ENCODE data around the gene WBP1L.
"Not testable (repeated sequence)": the region's sequence is repeated elsewhere in the genome, so short reads cannot be mapped to it uniquely, and the experiment has no call there.

The WBP1L gene

GRCh38 chr10:102838276-102838927 lies 94.7 kb downstream of the WBP1L start:
- DNase-seq (ENCODE audit: low spot score), result not testable (repeated sequence)

DNA sequence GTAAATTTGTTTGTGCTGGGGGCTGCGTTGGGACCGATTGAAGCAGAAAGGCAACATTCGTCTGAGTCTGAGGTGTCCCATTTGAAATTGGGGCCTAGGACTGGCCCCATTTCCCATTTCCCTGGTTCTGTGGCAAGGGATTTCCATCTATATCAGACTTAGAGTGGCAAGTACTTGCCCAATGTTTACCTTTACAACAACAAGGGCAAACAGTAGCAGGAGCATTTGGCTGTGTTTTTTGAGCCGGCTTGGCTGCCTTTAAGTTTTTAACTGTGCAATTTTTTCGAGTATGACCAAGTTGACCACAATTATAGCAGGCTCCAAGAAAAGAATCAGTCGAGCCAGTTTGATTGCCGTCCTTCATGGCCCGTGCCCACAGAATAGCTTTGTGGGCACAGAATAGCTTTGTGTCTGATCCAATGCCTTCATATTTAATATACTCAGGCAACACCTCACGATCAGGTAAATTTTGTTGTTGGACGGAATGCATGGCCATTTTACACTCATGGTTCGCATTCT lies 98.1 kb downstream of the WBP1L start:
- no peak for DNase-seq (ENCODE audit: low spot score)

- DNase-seq (ENCODE audit: low spot score), result not testable (repeated sequence)
These were observed 99.4 kb downstream of the WBP1L start for GRCh38 chr10:102843139-102843538.

GRCh38 chr10:102844190-102844776 lies 100.5 kb downstream of the WBP1L start:
- DNase-seq (ENCODE audit: low spot score), result not testable (repeated sequence)

GRCh38 chr10:102845352-102845902 lies 101.7 kb downstream of the WBP1L start:
- DNase-seq (ENCODE audit: low spot score), result no peak

DNA sequence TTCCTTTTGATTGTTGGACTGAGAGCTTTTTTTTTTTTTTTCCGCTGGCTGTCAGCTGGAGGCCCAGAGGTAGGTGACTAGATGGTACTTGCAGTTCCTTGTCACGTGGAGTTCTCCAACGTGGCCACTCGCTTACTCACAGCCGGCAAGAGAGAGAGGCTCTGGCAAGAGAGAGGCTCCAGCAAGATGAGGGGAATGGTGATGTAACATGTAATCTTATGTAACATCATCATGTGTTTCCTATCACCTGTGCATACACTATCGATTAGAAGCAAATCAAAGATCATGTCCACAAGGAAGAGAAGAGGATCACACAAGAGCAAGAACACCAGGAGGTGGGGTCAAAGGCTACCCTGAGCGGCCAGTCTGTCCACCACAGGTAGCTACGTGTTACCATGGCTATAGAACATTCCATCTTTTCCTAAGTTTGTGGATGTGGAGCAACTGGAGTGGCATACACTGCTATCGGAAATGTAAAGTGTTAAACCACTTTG lies 106.3 kb downstream of the WBP1L start:
- DNase-seq (ENCODE audit: low spot score), result no peak

- DNase-seq (ENCODE audit: low spot score), result not testable (repeated sequence)
These were observed 109.5 kb downstream of the WBP1L start for GRCh38 chr10:102853237-102853636.

- not testable (repeated sequence) for DNase-seq (ENCODE audit: low spot score)
These were observed 112.1 kb downstream of the WBP1L start for GRCh38 chr10:102855731-102856436.

GRCh38 chr10:102856758-102857424 lies 113.1 kb downstream of the WBP1L start:
- DNase-seq (ENCODE audit: low spot score), result no peak

GRCh38 chr10:102859911-102860310 lies 116.2 kb downstream of the WBP1L start:
- no peak for DNase-seq (ENCODE audit: low spot score)

DNA sequence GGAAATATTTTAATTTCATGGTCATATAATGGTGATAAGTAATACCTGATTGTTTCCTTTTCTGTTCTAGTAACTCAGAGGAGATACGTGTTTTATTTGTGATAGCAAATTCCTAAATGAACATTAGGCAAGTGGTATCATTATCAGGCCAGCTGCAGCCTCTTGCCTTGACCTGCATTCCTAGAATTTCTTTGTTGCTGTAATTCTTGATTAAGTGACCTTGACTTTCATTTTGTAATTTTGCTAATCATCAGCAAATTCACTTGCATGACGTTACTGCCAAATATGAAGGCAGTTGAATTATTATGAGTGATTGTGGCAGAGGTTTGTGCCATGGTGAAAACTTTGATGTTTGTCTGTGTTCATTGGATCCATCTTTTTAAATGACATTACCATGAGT lies 119.9 kb downstream of the WBP1L start:
- no peak for DNase-seq (ENCODE audit: low spot score)

- DNase-seq (ENCODE audit: low spot score), result no peak
These were observed 121.9 kb downstream of the WBP1L start for GRCh38 chr10:102865620-102866019.
